Ammon's horn (tissue), 1 donor: Measurements from ENCODE around the gene S100A16.
A peak's percentile ranks its signal among the peaks of the same experiment; 100 is the strongest.

ENCODE experiments used
- DNase-seq: peaks from one replicate; pipeline ENCODE4 v3.0.0-alpha.2; 2016; ENCODE audit warnings: low spot score

S100A16 gene

DNA sequence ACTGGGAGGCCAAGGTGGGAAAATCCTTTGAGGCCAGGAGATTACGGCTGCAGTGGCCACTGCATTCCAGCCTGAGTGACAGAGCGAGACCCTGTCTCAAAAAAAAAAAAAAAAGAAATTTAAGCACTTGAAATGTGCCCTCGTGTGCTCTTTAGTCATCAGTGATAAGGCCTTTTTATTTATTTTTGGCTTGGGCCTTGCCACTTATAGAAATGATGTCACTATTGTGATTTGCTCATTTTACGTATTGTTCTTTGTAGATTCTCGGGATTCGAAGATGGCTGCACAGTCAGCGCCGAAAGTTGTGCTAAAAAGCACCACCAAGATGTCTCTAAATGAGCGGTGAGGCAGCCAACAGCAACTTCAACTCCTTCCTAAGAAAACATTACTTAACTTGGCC is 23.4 kb upstream of the S100A16 start:
- DNase-seq = no peak

DNA sequence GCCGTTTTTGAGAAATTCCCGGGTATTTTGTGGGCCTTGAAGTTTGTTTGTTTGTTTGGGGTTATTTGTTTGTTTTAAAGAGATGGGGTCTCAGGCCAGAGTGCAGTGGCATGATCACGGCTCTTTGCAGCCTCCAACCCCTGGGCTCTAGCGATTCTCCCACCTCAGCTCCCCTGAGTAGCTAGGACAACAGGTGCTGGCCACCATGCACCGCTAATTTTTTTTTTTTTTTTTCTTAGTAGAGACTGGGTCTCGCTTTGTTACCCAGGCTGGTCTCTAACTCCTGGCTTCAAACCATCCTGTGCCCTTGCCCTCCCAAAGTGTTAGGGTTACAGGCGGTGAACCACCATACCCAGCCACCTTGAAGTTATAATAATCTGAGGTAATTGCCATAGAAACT is 22.9 kb upstream of the S100A16 start:
- no peak for DNase-seq

DNA sequence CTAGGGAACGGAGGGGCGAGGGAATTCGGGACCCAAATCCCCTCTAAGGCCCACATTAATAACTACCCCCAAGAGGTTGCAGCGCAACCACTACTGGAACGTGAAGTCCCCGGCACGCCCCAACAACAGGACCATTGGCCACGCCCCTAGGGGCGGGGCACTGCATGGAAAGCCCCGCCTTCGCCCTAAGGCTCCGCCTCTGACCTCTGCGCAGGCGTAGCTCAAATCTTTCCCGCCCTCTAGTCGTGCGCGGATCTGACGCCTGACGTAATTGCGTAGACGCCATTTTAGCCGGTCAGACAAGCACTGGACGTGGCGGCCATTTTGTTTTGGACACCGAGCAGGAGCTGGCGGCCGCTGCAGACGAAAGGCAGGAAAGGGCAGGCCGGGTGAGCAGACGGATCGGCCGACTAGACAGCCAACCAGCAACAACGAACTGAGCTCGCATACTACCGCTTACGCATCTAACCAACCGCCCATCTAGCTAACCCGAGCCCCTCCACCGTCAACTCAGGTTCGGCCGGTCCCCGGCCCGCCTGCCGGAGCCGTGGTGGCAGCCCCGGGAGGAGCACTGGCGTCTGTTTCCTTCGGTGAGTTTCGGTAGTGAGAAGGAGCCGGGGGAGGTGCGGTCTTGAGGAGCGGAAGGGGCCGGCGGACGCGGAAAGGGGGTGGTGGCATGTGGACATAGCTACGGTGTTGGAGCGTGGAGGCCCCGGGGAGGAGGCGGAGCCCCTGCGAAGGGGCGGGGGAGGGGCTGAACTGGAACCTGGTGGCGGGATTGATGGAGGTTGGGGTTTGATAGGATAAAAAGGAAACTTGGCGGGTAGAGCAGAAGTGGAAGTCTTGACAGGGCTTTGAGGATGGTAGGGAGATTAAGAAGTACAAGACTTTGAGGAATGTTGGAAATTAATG is 21.1 kb upstream of the S100A16 start, which contains the start of gene CHTOP:
Gene CHTOP, plus strand, starts transcription at position 313 of the 912 bp plus-strand sequence. CDS start 2,523 bp downstream, outside the sequence.
- peak; percentile 99 for DNase-seq

DNA sequence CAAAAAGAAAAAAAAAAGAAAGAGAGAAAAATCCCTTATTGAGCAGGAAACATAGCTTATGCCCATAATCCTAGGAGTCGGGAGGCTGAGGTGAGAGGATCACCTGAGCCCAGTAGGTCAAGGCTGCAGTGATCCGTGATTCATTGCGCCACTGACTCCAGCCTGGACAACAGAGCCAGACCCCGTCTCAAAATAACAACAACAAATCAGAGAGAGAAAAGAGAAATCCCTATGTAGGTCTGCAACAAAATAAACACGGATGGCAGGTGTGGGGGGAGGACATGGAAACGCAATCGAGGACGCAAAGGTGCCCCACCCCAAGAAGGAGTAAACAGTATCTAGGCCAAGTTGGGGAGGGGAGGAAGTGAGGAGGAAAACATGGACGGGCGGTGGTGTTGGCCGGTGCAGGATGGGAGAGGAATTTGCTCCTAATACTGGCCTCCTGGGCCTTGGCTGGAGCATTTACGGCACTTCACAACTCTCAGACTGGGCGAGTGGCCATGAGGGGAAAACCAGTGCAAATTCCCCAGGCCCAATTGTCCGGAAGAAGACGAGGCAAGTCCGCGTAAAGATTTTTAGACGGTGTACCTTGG is 20.3 kb upstream of the S100A16 start:
- DNase-seq = no peak

DNA sequence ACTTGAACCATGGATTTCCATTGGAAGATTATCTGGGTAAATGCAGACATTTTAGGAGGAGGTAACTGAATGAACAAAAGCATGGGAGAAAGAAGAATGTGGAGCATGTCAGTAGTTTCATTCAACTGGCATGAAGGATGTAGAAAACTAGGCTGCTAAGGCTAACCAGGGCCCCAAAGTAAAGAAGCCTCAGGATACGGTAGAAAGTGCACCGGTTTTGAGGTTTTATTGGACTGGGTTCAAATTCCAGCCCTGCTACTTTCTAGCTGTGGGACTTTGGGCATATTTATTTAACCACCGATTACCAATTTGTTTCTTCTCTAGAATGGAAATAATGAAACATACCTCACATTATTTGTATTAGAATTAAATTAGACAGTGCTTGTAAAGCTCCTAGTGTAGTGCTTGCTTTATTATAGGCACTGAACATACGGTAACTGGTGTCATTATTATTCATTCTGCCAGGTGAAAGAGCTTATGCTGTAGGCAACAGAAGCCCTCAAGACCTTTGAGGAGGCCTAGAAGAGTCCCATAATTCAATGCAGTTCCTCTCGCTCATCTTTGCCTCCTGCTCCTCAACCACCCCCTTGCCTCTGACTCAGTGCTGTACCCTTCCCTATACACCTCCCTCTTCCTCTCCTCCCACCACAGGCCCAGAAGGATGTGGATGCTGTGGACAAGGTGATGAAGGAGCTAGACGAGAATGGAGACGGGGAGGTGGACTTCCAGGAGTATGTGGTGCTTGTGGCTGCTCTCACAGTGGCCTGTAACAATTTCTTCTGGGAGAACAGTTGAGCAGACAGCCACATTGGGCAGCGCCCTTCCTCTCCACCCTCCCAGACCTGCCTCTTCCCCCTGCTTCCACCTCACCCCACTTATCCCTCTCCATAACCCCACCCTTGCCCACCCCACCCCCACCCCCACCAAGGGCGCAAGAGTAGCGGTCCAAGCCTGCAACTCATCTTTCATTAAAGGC is 18.4 kb upstream of the S100A16 start:
- DNase-seq = no peak

DNA sequence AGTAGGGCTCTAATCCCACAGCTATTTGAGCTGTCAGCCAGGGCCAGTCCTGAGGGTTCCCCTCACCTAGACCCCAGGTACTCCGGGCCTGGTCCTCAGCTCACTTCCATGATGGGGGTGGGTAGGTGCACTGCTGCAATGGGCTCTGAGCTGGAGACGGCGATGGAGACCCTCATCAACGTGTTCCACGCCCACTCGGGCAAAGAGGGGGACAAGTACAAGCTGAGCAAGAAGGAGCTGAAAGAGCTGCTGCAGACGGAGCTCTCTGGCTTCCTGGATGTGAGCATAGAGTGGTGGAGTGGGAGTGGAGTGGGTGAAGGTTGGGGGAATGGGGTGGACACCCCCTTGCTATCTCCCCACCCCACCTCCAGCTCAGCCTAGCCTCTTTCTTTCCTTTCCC is 17.4 kb upstream of the S100A16 start:
- DNase-seq = no peak

DNA sequence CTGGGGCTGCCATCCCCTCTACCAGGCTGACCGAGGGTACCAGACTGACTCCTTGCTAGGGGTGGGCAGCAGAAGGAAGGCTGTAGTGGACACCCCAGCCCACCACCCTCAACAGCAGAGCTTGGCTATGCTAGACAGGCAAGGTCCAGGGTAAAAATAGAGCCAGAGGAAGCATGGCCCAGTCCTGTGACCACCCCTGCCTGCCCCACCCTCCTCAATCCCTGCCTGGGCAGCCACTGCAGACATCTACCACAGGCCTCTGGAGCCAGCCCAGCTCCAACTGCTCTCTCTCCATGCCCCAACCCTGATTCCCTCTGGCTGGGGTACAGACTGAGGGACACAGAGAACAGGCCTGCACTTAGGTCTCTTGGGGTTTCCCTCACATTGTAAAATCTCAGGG is 17.0 kb upstream of the S100A16 start:
- DNase-seq = peak; percentile 65

DNA sequence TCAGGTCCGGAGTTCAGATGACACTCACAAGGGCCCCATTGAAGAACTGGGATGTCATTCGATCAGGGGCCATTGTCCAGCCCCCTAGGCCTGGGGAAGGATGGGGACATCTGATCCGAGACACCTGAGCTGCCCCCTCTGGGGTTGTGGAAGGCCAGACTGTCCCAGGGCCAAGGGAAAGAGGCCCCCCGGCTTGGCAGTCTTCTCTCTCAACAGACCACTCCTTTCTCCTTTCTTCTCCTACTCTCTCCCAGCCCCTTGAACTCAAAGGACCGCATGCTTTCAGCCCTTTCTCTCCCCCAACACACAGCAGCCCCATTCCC is 16.4 kb upstream of the S100A16 start:
- DNase-seq = no peak

DNA sequence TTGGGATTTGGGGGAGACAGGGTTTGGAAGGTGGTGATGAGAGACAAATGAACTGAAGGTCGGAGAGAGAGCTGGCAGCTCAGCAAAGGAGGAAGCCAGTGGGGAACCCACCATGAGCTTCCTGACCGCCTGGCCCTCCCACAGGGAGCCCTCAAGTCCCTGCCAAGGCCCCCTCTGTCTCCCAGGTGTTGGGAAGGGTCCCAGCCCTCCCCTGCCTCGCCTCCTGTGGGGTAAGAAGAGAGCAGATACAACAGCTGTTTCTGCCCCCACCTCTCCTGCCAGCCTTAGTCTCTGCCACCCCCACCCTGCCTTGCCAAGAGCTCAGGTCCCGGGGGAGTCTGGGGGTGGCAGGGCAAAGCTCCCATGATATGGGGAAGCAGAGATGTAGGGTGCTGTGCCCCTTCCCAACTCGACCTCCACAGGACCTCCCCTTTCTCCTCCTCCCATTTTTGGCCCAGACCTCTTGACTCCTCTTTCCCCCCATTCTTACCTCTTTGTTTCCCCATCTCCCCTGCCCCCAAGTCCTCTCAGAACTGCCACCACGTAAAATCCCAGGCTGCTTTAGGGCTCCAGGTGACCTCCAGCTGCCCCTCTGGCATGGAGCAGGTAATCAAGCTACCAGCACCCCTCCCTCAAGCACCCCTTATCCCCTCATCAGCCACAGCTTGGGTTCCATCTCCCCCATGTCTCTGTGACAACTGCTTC is 15.9 kb upstream of the S100A16 start:
- DNase-seq = no peak

DNA sequence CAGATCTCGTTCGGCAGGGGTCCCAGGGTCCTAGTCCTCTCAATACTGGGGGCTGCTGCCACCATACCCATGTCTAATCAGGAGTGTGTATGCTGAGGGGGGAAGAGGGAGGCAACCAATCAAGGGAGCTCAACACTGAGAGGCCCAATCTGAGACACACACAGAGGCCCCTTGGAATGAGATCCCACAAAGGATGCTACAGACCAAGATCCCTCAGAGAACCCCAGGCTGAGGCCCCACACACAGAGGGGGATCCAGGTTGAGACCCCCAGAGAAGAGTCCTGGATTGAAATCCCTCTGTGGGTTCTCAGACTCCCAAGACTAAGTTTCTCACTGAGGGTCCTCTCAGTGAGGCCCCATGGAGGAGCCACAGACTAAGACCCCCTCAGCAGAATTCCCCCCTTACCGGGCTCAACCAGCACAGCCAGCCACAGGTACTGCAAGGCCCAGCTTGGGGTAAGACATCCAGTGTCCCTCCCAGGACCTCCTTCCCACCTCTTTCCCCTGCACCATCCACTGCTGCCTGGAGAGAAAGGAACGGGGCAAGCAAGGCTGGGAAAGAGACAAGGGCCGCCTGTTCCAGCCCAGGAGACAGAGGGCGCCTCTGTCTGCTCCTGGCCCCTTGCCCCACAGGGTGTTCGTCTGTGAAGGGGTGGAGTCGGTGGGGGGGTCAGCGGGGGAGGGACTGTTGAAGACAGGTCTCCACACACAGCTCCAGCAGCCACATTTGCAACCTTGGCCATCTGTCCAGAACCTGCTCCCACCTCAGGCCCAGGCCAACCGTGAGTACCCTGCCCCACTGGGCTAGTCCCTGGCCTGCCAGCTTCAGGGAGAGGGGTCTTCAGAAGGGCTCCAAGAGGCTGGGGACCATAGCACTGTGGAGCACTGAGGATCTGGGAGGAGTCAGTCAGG is 15.0 kb upstream of the S100A16 start, which contains the start of gene S100A1:
Gene S100A1, plus strand, starts transcription at position 720 of the 912 bp plus-strand sequence. CDS start 2,088 bp downstream, outside the sequence.
- DNase-seq = peak; percentile 86

DNA sequence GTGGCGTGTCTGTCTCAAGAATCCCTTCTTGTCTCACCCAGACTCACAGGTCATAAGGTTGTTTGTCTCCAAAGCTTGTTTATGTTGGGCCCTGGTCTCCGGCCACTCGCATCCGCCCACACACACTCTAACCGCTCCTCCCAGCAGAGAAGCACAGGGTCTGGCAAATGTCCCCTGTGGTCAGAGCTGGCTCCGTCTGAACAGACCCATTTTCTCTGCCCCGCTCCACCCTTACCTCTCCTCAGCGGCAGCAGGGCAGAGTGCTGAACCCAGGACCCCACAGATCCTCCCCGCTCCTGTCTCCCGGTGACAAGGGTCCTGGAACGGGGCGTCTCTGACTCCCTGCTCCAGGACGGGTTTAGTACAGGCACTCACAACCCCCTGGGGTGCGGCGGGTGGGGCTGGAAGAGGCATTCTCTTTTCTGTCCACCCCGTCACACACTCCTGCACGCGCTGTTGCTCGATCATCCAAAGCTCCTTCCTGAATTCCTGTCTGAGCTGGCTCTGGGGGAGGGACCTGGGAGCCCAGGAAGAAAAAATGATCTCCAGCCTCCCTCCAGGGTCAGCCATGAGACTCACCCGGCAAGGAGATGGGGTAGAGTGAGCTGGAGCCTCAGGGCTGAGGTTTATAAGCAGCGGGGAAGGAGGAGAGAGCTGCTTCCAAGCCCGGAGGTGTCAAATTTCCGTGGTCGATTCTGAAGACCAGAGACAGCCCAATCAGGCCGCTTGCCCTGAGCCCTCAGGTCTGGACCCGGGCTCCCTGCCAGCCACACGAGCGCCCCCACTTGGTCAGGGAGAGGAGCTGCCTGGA is 14.2 kb upstream of the S100A16 start, which contains the start of gene S100A13:
Gene S100A13, minus strand, starts transcription at position 602 of the 811 bp plus-strand sequence. CDS start 1,033 bp downstream, outside the sequence.
- peak; percentile 67 for DNase-seq

DNA sequence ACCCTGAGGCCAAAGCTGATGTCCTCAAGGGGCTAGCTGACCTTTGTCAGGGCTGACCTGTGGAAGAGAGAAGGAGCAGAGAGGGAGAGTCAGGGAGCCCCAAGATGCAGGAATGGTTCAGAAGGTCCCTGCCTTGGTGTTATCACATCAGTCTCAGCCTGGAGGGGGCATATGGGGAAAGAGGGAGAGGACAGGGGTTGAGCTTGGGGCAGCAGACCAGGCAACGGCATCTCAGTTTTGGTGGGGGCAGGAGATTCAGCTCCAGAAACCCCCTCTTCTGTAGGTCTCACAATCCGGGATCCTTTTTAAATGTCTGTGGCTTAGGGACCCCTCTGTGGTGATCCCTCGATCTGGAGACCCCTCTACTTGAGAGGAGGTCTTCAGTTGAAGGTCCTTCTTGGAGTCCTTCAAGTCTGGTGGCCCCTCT is 13.6 kb upstream of the S100A16 start:
- no peak for DNase-seq

DNA sequence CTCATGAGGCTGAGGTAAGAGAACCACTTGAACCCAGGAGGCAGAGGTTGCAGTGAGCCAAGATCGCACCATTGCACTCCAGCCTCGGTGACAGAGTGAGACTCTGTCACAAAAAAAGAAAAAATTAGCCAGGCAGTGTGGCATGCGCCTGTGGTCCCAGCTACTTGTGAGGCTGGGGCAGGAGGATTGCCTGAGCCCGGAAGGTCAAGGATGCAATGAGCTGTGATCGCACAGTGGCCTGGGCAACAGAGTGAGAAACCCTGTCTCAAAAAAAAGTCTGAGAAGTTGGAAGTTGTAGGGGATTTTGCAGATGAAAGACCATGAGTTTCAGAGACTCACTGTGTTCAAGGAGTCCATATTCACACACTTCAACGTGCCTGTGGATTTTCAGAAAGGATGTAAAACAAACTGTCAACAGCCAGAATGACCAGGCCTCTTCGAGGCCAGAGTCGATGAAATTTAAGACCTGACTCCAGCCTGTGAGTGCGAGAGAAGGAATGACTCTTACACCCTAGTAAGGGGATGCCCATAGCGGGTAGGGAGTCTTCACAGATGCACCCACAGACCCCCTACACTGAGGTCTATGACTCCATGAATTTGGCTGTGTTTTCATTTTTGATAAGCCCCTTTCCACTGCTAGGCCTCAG is 12.2 kb upstream of the S100A16 start:
- DNase-seq = no peak

DNA sequence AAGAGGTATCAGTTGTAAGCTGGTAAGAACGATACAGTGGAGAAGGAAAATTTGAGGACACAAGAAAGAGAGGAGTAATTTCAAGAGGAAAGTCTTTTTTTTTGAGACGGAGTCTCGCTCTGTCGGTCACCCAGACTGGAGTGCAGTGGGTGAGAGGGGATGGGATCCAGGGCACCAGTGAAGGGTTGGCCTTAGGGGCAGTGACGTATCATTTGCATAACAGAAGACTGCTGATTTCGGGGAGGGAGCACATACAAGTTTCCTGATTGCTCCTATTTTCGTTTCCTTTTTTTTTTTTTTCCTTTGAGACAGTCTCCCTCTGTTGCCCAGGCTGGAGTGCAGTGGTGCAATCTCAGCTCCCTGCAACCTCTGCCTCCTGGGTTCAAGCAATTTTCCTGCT is 10.2 kb upstream of the S100A16 start:
- DNase-seq = no peak

DNA sequence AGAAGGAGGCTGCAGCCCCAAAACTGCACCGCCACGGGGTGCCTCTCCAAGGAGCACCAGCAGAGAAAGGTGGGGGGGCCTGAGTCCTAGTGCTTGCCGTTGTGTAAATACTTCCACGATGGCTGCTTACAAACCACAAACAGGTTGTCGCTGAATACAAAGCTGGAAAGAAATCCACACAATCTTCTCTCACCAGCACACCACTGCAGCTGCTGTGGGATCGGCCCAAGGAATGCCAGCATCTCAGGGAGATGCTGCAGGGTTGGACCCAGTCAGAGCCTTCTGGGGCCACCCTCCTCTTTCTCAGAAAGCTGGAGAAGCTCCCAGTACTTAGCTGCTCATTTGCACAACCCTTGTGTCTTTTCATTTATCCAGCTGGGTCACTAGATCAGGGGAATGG is 6.2 kb upstream of the S100A16 start:
- DNase-seq = no peak

DNA sequence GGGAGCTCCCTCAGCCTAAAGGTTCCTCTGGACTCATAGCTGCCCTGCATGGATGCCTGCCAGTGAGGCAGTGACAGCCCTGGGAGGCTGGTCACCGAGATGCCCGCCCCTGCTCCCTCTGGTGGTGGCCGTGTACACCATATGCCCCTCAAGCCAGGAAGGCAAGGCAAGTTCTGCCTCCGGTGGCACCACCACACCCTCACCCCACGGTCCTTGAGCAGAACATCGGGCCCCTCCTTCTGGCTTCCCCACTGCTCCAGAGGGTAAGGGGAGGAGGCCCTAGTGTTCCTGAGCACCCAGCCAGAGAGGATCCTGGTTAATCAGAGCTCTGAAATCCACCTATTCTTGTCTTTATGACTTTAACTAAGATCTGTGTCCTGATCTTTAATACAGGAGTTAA is 4.7 kb upstream of the S100A16 start:
- no peak for DNase-seq

DNA sequence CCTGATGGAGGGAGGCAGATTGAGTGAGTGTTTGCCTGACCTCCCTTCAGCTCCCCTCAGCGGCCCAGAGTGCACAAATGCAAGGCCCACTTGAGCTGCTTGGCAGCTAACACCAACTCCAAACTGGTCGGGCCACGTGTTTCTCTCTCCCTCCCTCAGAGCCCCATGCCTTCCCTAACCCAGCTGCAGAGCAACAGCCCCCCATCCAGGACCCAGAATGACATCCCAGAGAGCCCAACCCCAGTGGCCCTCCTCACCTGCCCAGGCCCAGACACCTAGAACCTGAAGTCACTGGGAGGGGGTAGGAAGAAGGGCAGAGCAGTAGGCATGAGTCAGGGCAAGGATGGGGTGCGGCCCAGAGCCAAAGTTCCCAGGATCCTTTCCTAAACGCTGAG is 4.0 kb upstream of the S100A16 start:
- no peak for DNase-seq

DNA sequence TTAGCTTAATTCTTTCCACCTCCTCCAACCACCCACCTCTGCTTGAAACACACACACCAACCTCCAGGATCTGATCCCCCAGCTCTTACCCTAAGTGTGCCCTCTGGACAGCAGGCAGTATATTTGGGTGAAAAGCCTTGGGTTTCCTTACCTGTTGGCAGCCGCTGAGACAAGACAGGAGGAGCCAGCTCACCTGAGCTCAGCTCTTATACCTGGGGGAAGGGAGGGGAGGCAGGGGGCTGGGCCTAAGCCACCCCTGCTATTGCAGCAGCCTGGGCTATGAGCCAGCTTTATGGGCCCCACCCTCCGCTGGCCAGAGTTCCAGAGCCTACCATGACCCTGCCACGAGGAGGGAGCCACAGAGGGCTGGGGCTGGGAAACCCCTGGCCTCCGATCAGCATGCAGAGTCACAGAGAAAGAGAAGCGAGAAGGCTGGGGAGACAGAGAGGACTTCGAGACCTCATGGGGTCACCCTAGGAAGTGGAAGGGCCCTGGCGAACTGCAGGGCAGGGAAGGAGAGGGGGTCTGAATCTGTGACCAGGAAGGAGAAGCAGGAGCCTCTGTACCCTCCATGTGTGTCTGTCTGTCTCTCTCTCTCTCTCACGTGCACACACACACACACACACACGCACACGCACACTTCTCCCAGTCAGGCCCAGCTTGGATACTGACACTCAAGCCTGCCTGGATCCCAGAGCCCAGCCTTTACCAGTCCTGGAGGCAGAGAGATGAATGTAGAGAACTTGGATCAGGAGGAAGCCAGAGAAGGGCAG is 3.4 kb upstream of the S100A16 start, which contains the start of gene S100A14:
Gene S100A14, minus strand, starts transcription at position 182 of the 773 bp plus-strand sequence. CDS start 467 bp downstream, outside the sequence.
- no peak for DNase-seq
